Measurements from ENCODE around the gene MS4A7. TPM values are rescaled to one million over a fixed set of nuclear protein-coding genes. Genes with fewer than 3 reads are reported as not detected.

Gene MS4A7, protein sequence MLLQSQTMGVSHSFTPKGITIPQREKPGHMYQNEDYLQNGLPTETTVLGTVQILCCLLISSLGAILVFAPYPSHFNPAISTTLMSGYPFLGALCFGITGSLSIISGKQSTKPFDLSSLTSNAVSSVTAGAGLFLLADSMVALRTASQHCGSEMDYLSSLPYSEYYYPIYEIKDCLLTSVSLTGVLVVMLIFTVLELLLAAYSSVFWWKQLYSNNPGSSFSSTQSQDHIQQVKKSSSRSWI
- 100 to 1,000 TPM in 5 of 6 donors, 10 to 100 TPM in 1; 90.9 to 216 (median 183) TPM for total RNA-seq

DNA sequence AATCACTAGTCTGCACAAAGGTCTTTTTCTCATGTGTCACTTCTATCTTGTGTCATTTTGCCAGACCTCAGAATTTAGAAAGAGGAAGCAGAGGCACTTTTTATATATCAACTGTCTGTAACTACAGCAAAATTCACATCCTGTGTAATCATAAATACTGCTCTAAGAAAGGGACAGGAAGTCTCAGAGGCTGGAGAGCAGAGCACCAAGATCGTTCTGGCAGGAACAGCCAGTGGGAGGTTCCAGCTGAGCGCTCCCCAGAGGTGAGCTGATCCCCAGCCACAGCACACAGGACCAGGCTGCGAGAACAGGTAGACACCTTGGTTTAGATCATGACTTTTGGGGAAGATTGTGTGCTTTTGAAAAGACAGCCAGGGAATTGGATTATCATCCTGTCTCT is at the start of gene MS4A7:
MS4A7 (plus strand) TSS at position 179 of the 400 bp plus-strand sequence. CDS start 4,610 bp downstream, outside the sequence.
- Histone ChIP-seq H3K4me1 (peaks cover 0 to 7% (median 0%) of the 10 kb centered on the region in 4 donors), H3K4me3 (peak within 1 kb of the TSS in 3 of 4 donors; percentile 21 to 34 (median 25)), H3K9me3 (no peaks in the 10 kb centered on the region), H3K27ac (peak within 1 kb of the TSS; percentile 71 to 75 (median 73)), H3K27me3 (no peaks in the 10 kb centered on the region), H3K36me3 (no peaks in the 10 kb centered on the region)
- TF ChIP-seq, protein P1, sequence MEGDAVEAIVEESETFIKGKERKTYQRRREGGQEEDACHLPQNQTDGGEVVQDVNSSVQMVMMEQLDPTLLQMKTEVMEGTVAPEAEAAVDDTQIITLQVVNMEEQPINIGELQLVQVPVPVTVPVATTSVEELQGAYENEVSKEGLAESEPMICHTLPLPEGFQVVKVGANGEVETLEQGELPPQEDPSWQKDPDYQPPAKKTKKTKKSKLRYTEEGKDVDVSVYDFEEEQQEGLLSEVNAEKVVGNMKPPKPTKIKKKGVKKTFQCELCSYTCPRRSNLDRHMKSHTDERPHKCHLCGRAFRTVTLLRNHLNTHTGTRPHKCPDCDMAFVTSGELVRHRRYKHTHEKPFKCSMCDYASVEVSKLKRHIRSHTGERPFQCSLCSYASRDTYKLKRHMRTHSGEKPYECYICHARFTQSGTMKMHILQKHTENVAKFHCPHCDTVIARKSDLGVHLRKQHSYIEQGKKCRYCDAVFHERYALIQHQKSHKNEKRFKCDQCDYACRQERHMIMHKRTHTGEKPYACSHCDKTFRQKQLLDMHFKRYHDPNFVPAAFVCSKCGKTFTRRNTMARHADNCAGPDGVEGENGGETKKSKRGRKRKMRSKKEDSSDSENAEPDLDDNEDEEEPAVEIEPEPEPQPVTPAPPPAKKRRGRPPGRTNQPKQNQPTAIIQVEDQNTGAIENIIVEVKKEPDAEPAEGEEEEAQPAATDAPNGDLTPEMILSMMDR (IDR thresholded peaks at IDR 0.05): no peak
- TF ChIP-seq EP300 (IDR thresholded peaks at IDR 0.05) (peak in 1 of 4 donors; percentile 41), POLR2AphosphoS5 (IDR thresholded peaks at IDR 0.05) (peak; percentile 73 to 76), POLR2A (IDR thresholded peaks at IDR 0.05) (peak in 3 of 4 donors; percentile 37 to 92 (median 43))
- ATAC-seq (ENCODE audit: low FRiP score in 2 of 2) (peak; percentile 67 to 86), DNase-seq (peak in 1 of 2 donors; percentile 49)
- 33% methylated on average over 3 of the region's 3 CpGs for WGBS, 2 donors

DNA sequence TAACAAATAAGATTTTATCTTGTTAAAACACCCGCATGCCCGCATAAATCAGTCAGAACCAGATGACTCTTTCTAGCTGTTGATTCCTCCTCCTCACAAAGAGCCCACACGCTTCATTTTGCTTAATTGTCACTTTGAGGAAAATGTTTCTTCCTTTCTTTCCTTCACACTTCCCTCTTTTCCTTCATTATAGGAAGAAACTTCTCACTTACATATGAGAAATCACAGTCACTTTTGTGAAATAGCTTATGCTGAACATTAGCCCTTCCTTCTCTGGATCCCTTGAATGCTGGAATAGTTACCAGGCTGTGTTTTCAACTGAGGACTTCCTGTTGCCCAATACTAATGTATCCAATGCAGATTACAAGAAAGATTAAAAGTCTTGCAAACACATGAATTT is 45.5 kb upstream of the MS4A7 start:
- DNase-seq (no peak), ATAC-seq (ENCODE audit: low FRiP score in 2 of 2) (peak in 1 of 2 donors; percentile 75)
- TF ChIP-seq, protein P1 (IDR thresholded peaks at IDR 0.05): no peak
- peak in 1 of 4 donors; percentile 30 for TF ChIP-seq POLR2A (IDR thresholded peaks at IDR 0.05)
- Histone ChIP-seq H3K9me3 (no peaks in the 10 kb centered on the region), H3K27ac (no peak overlapping the region), H3K27me3 (no peaks in the 10 kb centered on the region), H3K36me3 (no peaks in the 10 kb centered on the region), H3K4me3 (no peak overlapping the region), H3K4me1 (no peaks in the 10 kb centered on the region)
- WGBS, 2 donors: 43 to 66% methylated on average over 3 of the region's 3 CpGs

DNA sequence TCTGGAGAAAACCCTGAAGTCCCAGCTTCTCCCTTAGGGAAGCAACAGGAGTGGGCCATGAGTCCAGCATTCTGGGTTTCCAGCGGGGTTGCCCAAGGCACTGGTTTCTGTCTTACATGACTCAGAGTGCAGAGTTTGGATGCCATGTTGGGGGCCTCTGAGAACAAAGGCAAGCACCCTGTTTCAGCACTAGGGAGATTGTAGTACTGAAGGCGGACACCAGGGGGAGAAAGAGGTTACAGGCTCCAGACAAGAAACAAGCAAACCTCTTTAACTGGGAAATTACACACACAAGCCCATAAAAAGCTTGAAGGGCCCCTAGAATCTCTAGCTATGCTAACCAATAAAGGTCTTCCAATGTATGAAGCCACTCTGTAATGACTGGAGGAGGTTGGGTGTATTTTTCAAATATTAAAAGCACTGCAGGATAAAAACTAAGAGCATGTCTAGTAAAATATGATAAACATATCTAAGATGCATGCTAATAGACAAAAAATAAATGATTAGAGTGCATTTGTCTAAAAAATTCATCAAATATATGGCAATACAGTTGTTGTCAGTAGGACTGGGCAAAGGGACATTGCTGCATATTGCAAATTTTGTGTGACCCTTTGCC is 44.2 kb upstream of the MS4A7 start:
- no peaks in the 10 kb centered on the region for H3K9me3 ChIP-seq
- ATAC-seq (ENCODE audit: low FRiP score in 2 of 2) (peak; percentile 73 to 83), DNase-seq (peak in 1 of 2 donors; percentile 56)
- no peaks in the 10 kb centered on the region for H3K27me3 ChIP-seq
- TF ChIP-seq, protein P1 (IDR thresholded peaks at IDR 0.05): peak; percentile 35 to 70 (median 62)
- TF ChIP-seq POLR2AphosphoS5 (IDR thresholded peaks at IDR 0.05): no peak
- TF ChIP-seq POLR2A (IDR thresholded peaks at IDR 0.05): no peak
- H3K4me3 ChIP-seq: no peak overlapping the region
- H3K36me3 ChIP-seq: no peaks in the 10 kb centered on the region
- H3K27ac ChIP-seq: peak overlapping the region in 1 of 4 donors; percentile 22
- H3K4me1 ChIP-seq: no peaks in the 10 kb centered on the region
- WGBS, 2 donors: 25 to 28% methylated on average over 2 of the region's 2 CpGs

DNA sequence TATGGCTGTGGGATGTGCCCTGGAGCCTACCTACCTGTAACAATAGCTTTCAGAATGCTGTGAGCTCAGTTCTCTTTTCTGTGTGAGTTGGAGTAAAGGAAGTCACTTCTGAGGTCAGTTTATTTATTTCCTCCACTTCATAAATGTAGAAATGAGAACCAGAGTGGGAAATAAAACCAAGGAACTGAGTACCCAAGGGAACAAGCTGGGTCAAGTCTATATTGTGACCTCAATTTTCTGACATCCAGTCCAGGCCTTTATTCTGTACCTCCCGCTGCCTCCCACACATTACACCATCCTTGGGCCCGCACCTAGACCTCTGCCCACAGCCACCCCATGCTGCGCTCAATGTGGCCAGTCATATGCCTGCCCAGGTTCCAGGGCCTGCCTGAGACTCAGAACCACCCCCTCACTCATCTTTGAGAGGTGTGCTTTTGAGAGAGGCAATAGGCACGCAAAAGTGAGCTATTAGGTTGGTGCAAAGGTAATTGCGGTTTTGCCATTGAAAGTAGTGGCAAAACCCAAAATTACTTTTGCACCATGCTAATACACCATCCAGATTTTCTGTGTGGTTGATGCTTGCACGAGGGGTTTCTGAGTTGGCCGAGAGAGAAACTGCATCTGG is 41.5 kb upstream of the MS4A7 start:
- Histone ChIP-seq H3K27me3 (no peaks in the 10 kb centered on the region), H3K9me3 (no peaks in the 10 kb centered on the region), H3K4me1 (no peaks in the 10 kb centered on the region), H3K4me3 (no peak overlapping the region), H3K27ac (no peak overlapping the region), H3K36me3 (no peaks in the 10 kb centered on the region)
- 88 to 93% methylated on average over 7 of the region's 7 CpGs for WGBS, 2 donors
- DNase-seq (no peak), ATAC-seq (ENCODE audit: low FRiP score in 2 of 2) (no peak)
- TF ChIP-seq POLR2A (IDR thresholded peaks at IDR 0.05) (no peak), EP300 (IDR thresholded peaks at IDR 0.05) (no peak), POLR2AphosphoS5 (IDR thresholded peaks at IDR 0.05) (no peak)
- TF ChIP-seq, protein P1 (IDR thresholded peaks at IDR 0.05): no peak

All from upper lobe of left lung (tissue), 6 donors.